H1 (cell line): Measurements from ENCODE around the gene PDK1. TPM values are rescaled to one million over a fixed set of nuclear protein-coding genes. Genes with fewer than 3 reads are reported as not detected.

ENCODE experiments used
- CTCF ChIA-PET: fragments of 300-600 bp; sonication (Branson Sonifier 250); formaldehyde crosslinking; loops from one replicate; lab custom pipeline; 2021; ENCODE audit not compliant: partially characterized antibody; lab: Charles Lee
- POLR2A ChIA-PET: fragments of 300-600 bp; sonication (Branson Sonifier 250); formaldehyde crosslinking; loops from one replicate; lab custom pipeline; 2021; ENCODE audit warnings: inconsistent platforms; ENCODE audit not compliant: partially characterized antibody; lab: Charles Lee
- DNase-seq, 2 experiments: peaks; one replicate each; pipeline versions ENCODE4 v3.0.0 to v3.0.0-alpha.2; 2010 to 2022; ENCODE audit warnings: low spot score in 2 of 2, low read depth in 1 of 2, mixed read lengths in 1 of 2
- FAIRE-seq: peaks from 2 replicates; lab custom pipeline; 2011; peaks lifted over from hg19 to GRCh38; lab: Jason Lieb, UNC
- H2AFZ ChIP-seq: 2 replicates; pipeline ENCODE4 v1.8.1; 2012; ENCODE audit warnings: low read length, inconsistent platforms
- H2AK5ac ChIP-seq: 2 replicates; pipeline ENCODE4 v1.6.1; 2013; ENCODE audit warnings: low read depth, low read length
- H2BK120ac ChIP-seq: replicated peaks from 2 replicates; pipeline ENCODE3; 2013; ENCODE audit warnings: low read depth, low read length, inconsistent platforms
- H2BK12ac ChIP-seq: 2 replicates; pipeline ENCODE4 v1.6.1; 2013; ENCODE audit warnings: low read depth, low read length
- H2BK15ac ChIP-seq: 2 replicates; pipeline ENCODE4 v1.6.1; 2013; ENCODE audit warnings: low read length
- H2BK20ac ChIP-seq: 2 replicates; pipeline ENCODE4 v1.6.1; 2013; ENCODE audit warnings: low read length
- H2BK5ac ChIP-seq: 2 replicates; pipeline ENCODE4 v1.6.1; 2013; ENCODE audit warnings: low read depth, low read length
- H3K14ac ChIP-seq: 2 replicates; pipeline ENCODE4 v1.6.1; 2013; ENCODE audit warnings: inconsistent platforms; ENCODE audit not compliant: insufficient read length
- H3K18ac ChIP-seq: 2 replicates; pipeline ENCODE4 v1.6.1; 2013; ENCODE audit warnings: low read length; ENCODE audit errors: extremely low read depth
- H3K23ac ChIP-seq: 2 replicates; pipeline ENCODE4 v1.6.1; 2013; ENCODE audit warnings: inconsistent platforms; ENCODE audit not compliant: insufficient read length
- H3K23me2 ChIP-seq: 2 replicates; pipeline ENCODE4 v1.6.1; 2013; ENCODE audit warnings: low read depth, low read length
- H3K27ac ChIP-seq: 2 replicates; pipeline ENCODE4 v1.6.1; 2011; ENCODE audit warnings: low read depth, low read length, inconsistent platforms
- H3K27me3 ChIP-seq, 4 experiments: replicated peaks in 1 of 4; 1 replicate in 1 of 4; 2 replicates in 3 of 4; pipeline versions ENCODE4 v1.6.1 to v1.8.1; 2011 to 2013; ENCODE audit warnings: low read length in 3 of 4, mild to moderate bottlenecking in 3 of 4, inconsistent platforms in 2 of 4, mixed read lengths in 2 of 4, moderate library complexity in 1 of 4; ENCODE audit not compliant: control insufficient read depth in 3 of 4, insufficient read depth in 3 of 4; ENCODE audit errors: extremely low read depth in 1 of 4
- H3K36me3 ChIP-seq, 4 experiments: 2 replicates each; pipeline versions ENCODE4 v1.6.1 to v1.8.1; 2011 to 2013; ENCODE audit warnings: mild to moderate bottlenecking in 4 of 4, low read length in 3 of 4, moderate library complexity in 2 of 4, control low read depth in 1 of 4, inconsistent platforms in 1 of 4; ENCODE audit not compliant: insufficient read depth in 4 of 4, control insufficient read depth in 2 of 4
- H3K4ac ChIP-seq: replicated peaks from 2 replicates; pipeline ENCODE3; 2013; ENCODE audit warnings: low read length, low read depth, mixed read lengths, inconsistent platforms; ENCODE audit not compliant: insufficient read length
- H3K4me1 ChIP-seq, 4 experiments: replicated peaks in 1 of 4; 1 replicate in 1 of 4; 2 replicates in 3 of 4; pipeline versions ENCODE4 v1.6.1 to v1.8.1; 2011 to 2013; ENCODE audit warnings: low read length in 3 of 4, inconsistent platforms in 2 of 4, mixed read lengths in 1 of 4; ENCODE audit not compliant: insufficient read depth in 4 of 4, control insufficient read depth in 3 of 4
- H3K4me2 ChIP-seq, 2 experiments: 2 replicates each; pipeline versions ENCODE4 v1.6.1 to v1.8.1; 2011 to 2013; ENCODE audit warnings: low read depth in 2 of 2, low read length in 2 of 2, control low read depth in 1 of 2, inconsistent platforms in 1 of 2, mild to moderate bottlenecking in 1 of 2; ENCODE audit not compliant: insufficient read depth in 1 of 2
- H3K4me3 ChIP-seq, 4 experiments: fragments of 200-600, 300-600 bp in 1 of 4; sonication (generic), shearing (Covaris generic), sonication (Bioruptor Twin) in 1 of 4; 2 replicates each; pipeline versions ENCODE4 v1.5.1 to v1.8.1; 2011 to 2016; ENCODE audit warnings: low read length in 4 of 4, low read depth in 3 of 4, control low read depth in 2 of 4, inconsistent platforms in 2 of 4, mild to moderate bottlenecking in 2 of 4, mixed read lengths in 1 of 4, moderate library complexity in 1 of 4; ENCODE audit not compliant: insufficient read depth in 2 of 4; ENCODE audit errors: extremely low read depth in 1 of 4
- H3K56ac ChIP-seq: replicated peaks from 2 replicates; pipeline ENCODE3; 2013; ENCODE audit warnings: low read depth, mild to moderate bottlenecking, mixed read lengths, low read length, inconsistent platforms; ENCODE audit not compliant: insufficient read length
- H3K79me1 ChIP-seq: 2 replicates; pipeline ENCODE4 v1.6.1; 2013; ENCODE audit warnings: low read depth, low read length, control low read depth
- H3K79me2 ChIP-seq, 2 experiments: 2 replicates each; pipeline versions ENCODE4 v1.6.1 to v1.8.1; 2012 to 2013; ENCODE audit warnings: low read length in 2 of 2, mild to moderate bottlenecking in 2 of 2, inconsistent platforms in 1 of 2; ENCODE audit not compliant: insufficient read depth in 2 of 2, control insufficient read depth in 1 of 2
- H3K9ac ChIP-seq, 4 experiments: replicated peaks in 1 of 4; 1 replicate in 1 of 4; 2 replicates in 3 of 4; pipeline versions ENCODE4 v1.6.1 to v1.8.1; 2011 to 2013; ENCODE audit warnings: low read depth in 3 of 4, low read length in 3 of 4, control low read depth in 2 of 4, mild to moderate bottlenecking in 2 of 4, moderate library complexity in 2 of 4, inconsistent platforms in 1 of 4; ENCODE audit errors: extremely low read depth in 1 of 4
- H3K9me3 ChIP-seq, 2 experiments: 2 replicates each; pipeline versions ENCODE4 v1.6.1 to v1.8.1; 2012 to 2013; ENCODE audit warnings: mild to moderate bottlenecking in 2 of 2, moderate library complexity in 2 of 2, control low read depth in 1 of 2, inconsistent platforms in 1 of 2, low read depth in 1 of 2, low read length in 1 of 2, mixed read lengths in 1 of 2; ENCODE audit not compliant: insufficient read depth in 2 of 2
- H4K20me1 ChIP-seq, 2 experiments: replicated peaks in 1 of 2; 2 replicates each; pipeline versions ENCODE3 to v1.8.1; 2011 to 2013; ENCODE audit warnings: inconsistent platforms in 2 of 2, low read length in 2 of 2, mild to moderate bottlenecking in 1 of 2; ENCODE audit not compliant: insufficient read depth in 2 of 2, control insufficient read depth in 1 of 2
- H4K5ac ChIP-seq: 2 replicates; pipeline ENCODE4 v1.6.1; 2013; ENCODE audit warnings: low read length, low read depth, mixed read lengths, inconsistent platforms; ENCODE audit not compliant: insufficient read length
- H4K8ac ChIP-seq: 2 replicates; pipeline ENCODE4 v1.8.0; 2013; ENCODE audit warnings: mild to moderate bottlenecking, moderate library complexity, low read length, inconsistent platforms; ENCODE audit not compliant: insufficient read depth; ENCODE audit errors: extremely low read depth
- H4K91ac ChIP-seq: replicated peaks from 2 replicates; pipeline ENCODE3; 2013; ENCODE audit warnings: low read length, mixed read lengths, inconsistent platforms; ENCODE audit not compliant: insufficient read length
- BRCA1 ChIP-seq: IDR thresholded peaks from 2 replicates; pipeline ENCODE4 v1.6.1; 2012; ENCODE audit warnings: low read depth, low read length, improper control_type of control experiment
- KDM5A ChIP-seq: fragments of 200-600 bp; IDR thresholded peaks from 2 replicates; pipeline ENCODE4 v1.7.1; 2012; ENCODE audit warnings: mild to moderate bottlenecking, low read length, inconsistent platforms, mixed read lengths
- PHF8 ChIP-seq: fragments of 200-600 bp; sonication (generic); conservative IDR thresholded peaks from 2 replicates; pipeline ENCODE4 v1.7.1; 2012; ENCODE audit warnings: low read depth, mild to moderate bottlenecking, inconsistent platforms, low read length, moderate library complexity
- RNF2 ChIP-seq: fragments of 200-900, 300-1000 bp; sonication (generic); IDR thresholded peaks from 2 replicates; pipeline ENCODE4 v1.7.1; 2016; ENCODE audit warnings: borderline replicate concordance, low read depth, mild to moderate bottlenecking, antibody characterized with exemption, low read length; ENCODE audit not compliant: poor library complexity, severe bottlenecking; ENCODE audit errors: missing control alignments
- SIRT6 ChIP-seq: IDR thresholded peaks from one replicate; pipeline ENCODE4 v1.7.1; 2012; ENCODE audit warnings: low read length, inconsistent platforms
- polyA plus RNA-seq, 7 experiments: library from polyadenylated mRNA; depleted of rRNA in 3 of 7; stranded (reverse) in 5 of 7; unstranded in 2 of 7; fragments of >200 nt in 5 of 7; fragments of 200-250 nt in 2 of 7; gene quantifications; 1 replicate in 5 of 7; 2 replicates in 1 of 7; 4 replicates in 1 of 7; pipeline versions ENCODE4 v1.2.1 to v1.2.3, GENCODE V29; 2011 to 2013; ENCODE audit warnings: missing spikeins in 2 of 7, mixed read lengths in 2 of 7
- total RNA-seq: library from RNA; stranded (reverse); fragmentation: NEBNext Ultra II Directional; extraction: Animal tissue kit (Norgen Biotek cat#: 25700); gene quantifications from 2 replicates; pipeline ENCODE4 v1.2.1, GENCODE V29; 2021

Gene PDK1
- total and polyA plus RNA-seq, 2 of the 8 experiments (the other 6 are each of a cell fraction or from before 2014, with no cell fraction given) = 18.2 to 21.9 TPM

DNA sequence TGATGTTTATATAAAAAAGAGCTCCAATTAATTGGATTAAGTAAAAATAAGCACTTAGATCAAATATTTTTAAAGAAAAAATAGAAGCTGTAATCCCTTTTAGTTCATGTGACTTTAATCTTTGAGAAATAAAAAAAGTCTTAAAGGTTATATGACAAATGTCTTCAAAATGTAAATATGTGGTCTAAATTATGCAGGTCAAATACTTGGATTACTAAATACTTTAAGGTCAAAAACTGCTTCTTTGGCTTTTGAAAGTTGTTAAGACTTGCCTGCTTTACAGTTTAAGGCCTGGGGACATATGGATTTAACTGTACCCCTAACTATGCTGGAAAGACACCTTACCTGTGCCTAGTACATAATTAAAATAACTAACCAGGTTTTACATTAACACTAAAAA, 15.5 kb upstream of the PDK1 start:
- H3K9me3 ChIP-seq = peaks cover 39 to 45% of the 10 kb centered on the region in 2 experiments
- H3K4me3 ChIP-seq = no peak overlapping the region
- no peak overlapping the region for H2BK5ac ChIP-seq
- no peak for FAIRE-seq
- no peaks in the 10 kb centered on the region for H3K23me2 ChIP-seq
- H3K4me1 ChIP-seq = peaks cover 0 to 3% (median 0%) of the 10 kb centered on the region in 4 experiments; a peak in 2 of 7 replicates
- no peak overlapping the region for H4K91ac ChIP-seq
- H3K14ac ChIP-seq = no peak overlapping the region
- H2BK20ac ChIP-seq = no peak overlapping the region
- CTCF ChIA-PET = interaction anchor here (0.6 to 1.1 kb wide), 2 partner anchors 48 to 54 kb away, joined by 3 to 4 read pairs; no protein-coding TSS in a partner anchor
- no peaks in the 10 kb centered on the region for H3K79me2 ChIP-seq
- H2AFZ ChIP-seq = no peak overlapping the region
- H3K23ac ChIP-seq = no peak overlapping the region
- no peaks in the 10 kb centered on the region for H4K20me1 ChIP-seq
- H3K56ac ChIP-seq = no peak overlapping the region
- H3K4ac ChIP-seq = no peak overlapping the region
- H4K8ac ChIP-seq = no peak overlapping the region
- no peak overlapping the region for H4K5ac ChIP-seq
- no peak overlapping the region for H3K27ac ChIP-seq
- no peak overlapping the region for H3K9ac ChIP-seq
- H3K27me3 ChIP-seq = no peaks in the 10 kb centered on the region
- H3K18ac ChIP-seq = no peak overlapping the region
- H2BK12ac ChIP-seq = no peak overlapping the region
- H2AK5ac ChIP-seq = no peak overlapping the region
- TF ChIP-seq KDM5A (no peak), SIRT6 (no peak), BRCA1 (no peak), PHF8 (no peak), RNF2 (no peak)
- DNase-seq = no peak
- H2BK120ac ChIP-seq = no peak overlapping the region
- H3K79me1 ChIP-seq = no peaks in the 10 kb centered on the region
- no peak overlapping the region for H3K4me2 ChIP-seq
- H2BK15ac ChIP-seq = no peak overlapping the region
- POLR2A ChIA-PET = interaction anchor here (0.6 to 1.0 kb wide), 4 partner anchors 10 to 691 kb away, joined by 3 to 4 read pairs (median 4); no protein-coding TSS in a partner anchor
- H3K36me3 ChIP-seq = peaks cover 0 to 31% (median 1%) of the 10 kb centered on the region in 4 experiments; a peak in 3 of 8 replicates
